GM19043 (cell line): ENCODE measurements around the gene FAM3C.

Experiments used
- ATAC-seq: cut with Tn5 transposase; IDR thresholded peaks from one replicate; pipeline ENCODE4 v1.9.1; 2021; ENCODE audit warnings: low read depth; ENCODE audit not compliant: unreplicated experiment

The FAM3C gene

DNA sequence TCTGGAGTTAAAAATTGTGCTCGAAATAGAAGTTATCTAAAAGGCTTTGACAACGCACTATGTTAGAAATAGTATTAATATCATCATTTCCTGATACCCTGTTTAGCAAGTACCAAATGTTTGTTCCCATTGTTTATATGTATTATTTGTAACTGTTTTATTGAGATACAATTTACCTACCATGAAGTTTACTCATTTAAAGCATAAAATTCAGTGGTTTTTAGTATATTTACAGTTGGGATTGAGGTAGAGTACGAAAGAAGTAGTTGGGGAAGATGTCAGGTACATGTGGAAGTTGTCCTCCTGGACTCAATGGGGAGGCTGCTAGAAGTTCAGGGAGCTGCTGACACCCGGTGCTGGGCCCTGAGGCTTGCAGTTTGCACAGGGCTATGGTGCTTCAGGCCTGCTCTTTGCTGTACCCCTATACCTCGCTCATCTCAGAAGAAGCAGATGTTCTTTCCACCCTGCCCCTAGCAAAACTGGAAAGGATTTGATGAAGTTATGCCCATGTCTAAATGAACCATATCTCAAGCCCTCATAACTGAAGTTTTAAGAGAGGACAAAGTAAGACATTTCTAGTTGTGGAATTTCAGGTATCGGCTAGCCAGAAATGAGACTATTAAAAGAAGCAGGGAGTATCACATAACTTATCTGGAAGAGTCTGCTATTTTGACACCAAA, 92.5 kb downstream of the FAM3C start:
- ATAC-seq: no peak

DNA sequence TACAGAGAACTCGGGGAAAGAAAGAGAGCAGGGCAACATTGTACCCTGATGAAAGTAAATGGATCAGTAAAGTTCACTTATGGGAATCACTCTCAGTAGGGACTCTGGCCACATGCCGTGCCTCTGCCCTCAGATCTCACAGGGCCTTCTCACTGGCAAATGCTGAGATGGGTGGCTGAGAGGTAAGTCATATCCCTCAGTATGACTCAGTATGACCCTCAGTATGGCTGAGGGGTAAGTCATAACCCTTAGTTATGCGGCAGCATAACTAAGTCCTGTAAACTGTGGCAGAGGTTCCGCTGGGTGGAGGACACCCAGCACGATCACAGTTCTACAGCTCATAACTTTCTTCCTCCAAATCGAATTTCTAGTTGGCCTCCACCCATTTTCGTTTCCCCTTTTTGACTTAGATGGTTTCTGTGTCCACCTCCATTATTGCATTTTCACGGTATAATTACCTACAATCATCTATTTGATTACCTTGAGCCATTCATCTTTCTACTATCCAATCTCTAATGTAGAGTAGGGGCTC, 93.8 kb downstream of the FAM3C start:
- ATAC-seq: peak; percentile 95

DNA sequence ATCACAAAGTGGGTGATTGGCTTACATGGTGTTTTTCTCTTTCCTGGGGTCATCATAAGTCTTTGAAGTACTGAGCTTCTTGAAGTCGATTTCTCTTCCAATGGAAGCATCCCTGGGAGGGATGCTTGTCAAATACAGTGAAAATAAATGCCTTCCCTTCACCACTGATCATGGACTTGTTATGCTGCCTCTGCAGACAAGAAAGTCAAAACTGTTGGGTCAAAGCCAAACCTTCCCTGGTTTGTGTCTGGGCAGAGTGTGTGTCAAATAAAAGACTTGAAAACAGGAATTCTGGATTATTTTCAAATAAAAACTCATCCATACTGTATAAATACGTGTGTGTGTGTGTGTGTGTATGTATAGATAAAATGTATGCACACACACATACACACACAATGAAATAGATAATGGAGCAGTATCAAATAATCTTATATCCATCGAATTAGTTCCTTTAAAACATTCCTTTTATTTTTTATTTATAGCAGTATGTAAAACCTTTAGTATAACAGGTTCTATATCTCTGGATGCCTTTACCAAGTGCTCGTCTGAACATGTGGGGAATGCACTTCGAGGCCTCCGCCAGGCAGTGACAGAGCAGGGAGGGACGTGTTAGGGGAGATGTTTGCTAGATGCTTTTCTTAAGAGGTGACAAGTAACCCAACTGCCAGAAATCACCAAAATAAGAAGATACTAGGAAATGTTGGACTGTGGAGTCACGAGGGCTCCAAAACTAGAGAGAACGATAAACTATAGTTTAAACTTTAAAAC, 94.5 kb downstream of the FAM3C start:
- no peak for ATAC-seq

DNA sequence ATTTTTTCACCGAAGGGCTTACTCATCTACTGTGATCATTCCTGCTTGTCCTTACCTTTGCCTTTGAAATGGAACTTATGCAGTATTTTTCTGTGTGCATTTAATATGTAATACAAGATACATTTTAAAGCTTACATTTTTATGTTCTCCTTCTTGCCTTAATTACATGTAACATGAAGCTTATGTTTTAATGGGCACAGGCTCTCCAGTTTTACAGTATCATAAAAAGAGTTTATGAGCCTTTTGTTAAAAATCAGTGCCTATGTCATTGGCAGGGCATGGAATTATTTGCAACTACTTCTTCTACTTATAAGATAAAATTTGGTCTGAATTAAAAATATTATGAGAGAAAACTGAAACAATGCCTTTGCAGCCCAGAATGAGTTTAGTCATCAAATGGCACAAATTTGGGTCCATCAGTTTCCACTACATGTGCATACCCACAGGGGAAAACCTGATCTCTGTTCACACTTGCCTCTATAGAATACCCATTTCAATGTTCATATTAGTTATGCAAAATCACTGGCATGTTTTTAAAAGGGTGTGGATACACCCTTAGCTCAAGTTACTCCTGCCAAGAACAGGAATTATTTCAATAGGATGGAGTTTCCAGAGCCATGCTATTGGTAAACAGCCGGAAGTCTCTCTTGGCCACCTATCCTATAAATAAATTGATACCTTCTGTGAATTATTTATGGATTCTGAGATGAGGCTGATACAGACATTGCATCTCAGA, 95.3 kb downstream of the FAM3C start:
- no peak for ATAC-seq
